Keratinocyte (primary cell): Measurements from ENCODE around the gene SUN2. TPM values are rescaled to one million over a fixed set of nuclear protein-coding genes. Genes with fewer than 3 reads are reported as not detected.

ENCODE experiments used
- DNase-seq: peaks from one replicate; pipeline ENCODE4 v3.0.0-alpha.2; 2011; ENCODE audit warnings: low read depth, missing footprints, low spot score
- FAIRE-seq: peaks from 2 replicates; lab custom pipeline; 2011; peaks lifted over from hg19 to GRCh38; lab: Jason Lieb, UNC
- H2AFZ ChIP-seq: 2 replicates; pipeline ENCODE4 v1.6.0; 2012; ENCODE audit warnings: low read length, control low read depth, inconsistent platforms; ENCODE audit not compliant: control insufficient read depth
- H3K27ac ChIP-seq: 2 replicates; pipeline ENCODE4 v1.5.1; 2011; ENCODE audit warnings: low read length; ENCODE audit not compliant: control insufficient read depth, insufficient read depth
- H3K27me3 ChIP-seq: 3 replicates; pipeline ENCODE4 v1.6.0; 2011; ENCODE audit warnings: low read length; ENCODE audit not compliant: control insufficient read depth, insufficient read depth; ENCODE audit errors: extremely low read depth
- H3K36me3 ChIP-seq, 2 experiments: 2 replicates in 1 of 2; 3 replicates in 1 of 2; pipeline ENCODE4 v1.5.1; 2011; ENCODE audit warnings: low read length in 2 of 2, mild to moderate bottlenecking in 1 of 2; ENCODE audit not compliant: control insufficient read depth in 2 of 2, insufficient read depth in 2 of 2; ENCODE audit errors: extremely low read depth in 1 of 2
- H3K4me1 ChIP-seq: 3 replicates; pipeline ENCODE4 v1.5.1; 2011; ENCODE audit warnings: low read length; ENCODE audit not compliant: control insufficient read depth, insufficient read depth; ENCODE audit errors: extremely low read depth
- H3K4me2 ChIP-seq: 3 replicates; pipeline ENCODE4 v1.6.0; 2011; ENCODE audit warnings: low read depth, low read length; ENCODE audit not compliant: control insufficient read depth, insufficient read depth; ENCODE audit errors: extremely low read depth
- H3K4me3 ChIP-seq, 3 experiments: fragments of 200-600 bp in 1 of 3; sonication (generic) in 1 of 3; 2 replicates in 2 of 3; 3 replicates in 1 of 3; pipeline ENCODE4 v1.5.1; 2011 to 2016; ENCODE audit warnings: low read length in 3 of 3, mild to moderate bottlenecking in 3 of 3, control low read depth in 2 of 3, inconsistent platforms in 1 of 3, low read depth in 1 of 3, mixed read lengths in 1 of 3, mixed run types in 1 of 3, moderate library complexity in 1 of 3; ENCODE audit not compliant: control insufficient read depth in 2 of 3, insufficient read depth in 2 of 3; ENCODE audit errors: extremely low read depth in 1 of 3
- H3K79me2 ChIP-seq: 2 replicates; pipeline ENCODE4 v1.6.0; 2012; ENCODE audit warnings: low read length; ENCODE audit not compliant: control insufficient read depth, insufficient read depth
- H3K9ac ChIP-seq: 3 replicates; pipeline ENCODE4 v1.6.0; 2011; ENCODE audit warnings: low read length; ENCODE audit not compliant: control insufficient read depth, insufficient read depth; ENCODE audit errors: extremely low read depth
- H3K9me1 ChIP-seq: 3 replicates; pipeline ENCODE4 v1.6.0; 2011; ENCODE audit warnings: low read length; ENCODE audit not compliant: control insufficient read depth, insufficient read depth; ENCODE audit errors: extremely low read depth
- H3K9me3 ChIP-seq: 2 replicates; pipeline ENCODE4 v1.5.1; 2012; ENCODE audit warnings: low read depth, low read length; ENCODE audit not compliant: control insufficient read depth
- H4K20me1 ChIP-seq: 3 replicates; pipeline ENCODE4 v1.6.0; 2011; ENCODE audit warnings: low read length; ENCODE audit not compliant: control insufficient read depth, insufficient read depth; ENCODE audit errors: extremely low read depth
- EZH2 ChIP-seq: IDR thresholded peaks from one replicate; pipeline ENCODE4 v1.6.1; 2012; ENCODE audit warnings: inconsistent platforms, mild to moderate bottlenecking, low read length, moderate library complexity
- dilution Hi-C: fragments of 300-500 bp; cut with MboI; formaldehyde crosslinking; loops from one replicate; pipeline ENCODE4 v1.7.0; 2020; ENCODE audit warnings: low sequenced_read_pairs; ENCODE audit not compliant: extremely low pct_ligation_motif_present
- polyA plus RNA-seq, 5 experiments: library from polyadenylated mRNA; depleted of rRNA in 3 of 5; stranded (reverse) in 3 of 5; stranded (forward) in 1 of 5; unstranded in 1 of 5; fragments of >200 nt; gene quantifications; 1 replicate in 1 of 5; 2 replicates in 3 of 5; 3 replicates in 1 of 5; pipeline versions ENCODE4 v1.2.1 to v1.2.3, GENCODE V29; 2011 to 2012; ENCODE audit warnings: missing spikeins in 2 of 5, low read depth in 1 of 5, low replicate concordance in 1 of 5
- small RNA-seq, 3 experiments: library from RNA; depleted of rRNA; stranded (forward); fragments of <200 nt; gene quantifications; one replicate each; pipeline ENCODE3, GENCODE V24; 2012; ENCODE audit warnings: low read depth in 3 of 3, low replicate concordance in 1 of 3; ENCODE audit not compliant: insufficient read length in 3 of 3

The SUN2 gene
- polyA plus RNA-seq, 1 donor (not counting 4 experiments of a cell fraction or from before 2014, with no cell fraction given): 15.9 TPM

DNA sequence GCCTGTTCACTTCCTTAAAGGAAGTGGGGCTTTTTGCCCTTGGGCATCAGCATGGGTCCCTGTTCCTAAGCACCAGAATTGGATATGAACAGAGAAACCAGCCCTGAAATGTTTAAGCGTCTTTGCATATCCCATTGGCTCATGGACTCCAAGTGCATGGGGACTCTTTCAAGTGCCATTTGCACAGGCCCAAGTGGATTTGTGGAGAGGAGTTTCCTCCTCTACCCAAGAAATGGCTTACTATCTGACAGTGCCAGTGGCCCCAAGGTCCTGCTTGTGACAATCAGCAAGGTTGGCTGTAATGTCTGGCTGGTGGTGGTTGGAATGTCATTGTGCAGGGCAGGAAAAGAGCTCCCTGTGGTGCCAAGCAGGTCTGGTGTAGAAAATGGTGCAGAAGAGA, 70.0 kb downstream of the SUN2 start:
- TF ChIP-seq EZH2: no peak
- Histone ChIP-seq H3K36me3 (peaks cover 37 to 50% of the 10 kb centered on the region in 2 experiments), H3K4me3 (no peak overlapping the region), H3K27ac (no peak overlapping the region), H3K9me1 (no peaks in the 10 kb centered on the region), H3K9ac (no peak overlapping the region), H3K4me2 (no peak overlapping the region), H3K79me2 (peaks cover 24% of the 10 kb centered on the region), H3K9me3 (no peaks in the 10 kb centered on the region), H2AFZ (no peak overlapping the region), H3K27me3 (no peaks in the 10 kb centered on the region), H3K4me1 (peaks cover 4% of the 10 kb centered on the region), H4K20me1 (no peaks in the 10 kb centered on the region)
- DNase-seq: no peak
- dilution Hi-C loops: no loop called here
- no peak for FAIRE-seq

DNA sequence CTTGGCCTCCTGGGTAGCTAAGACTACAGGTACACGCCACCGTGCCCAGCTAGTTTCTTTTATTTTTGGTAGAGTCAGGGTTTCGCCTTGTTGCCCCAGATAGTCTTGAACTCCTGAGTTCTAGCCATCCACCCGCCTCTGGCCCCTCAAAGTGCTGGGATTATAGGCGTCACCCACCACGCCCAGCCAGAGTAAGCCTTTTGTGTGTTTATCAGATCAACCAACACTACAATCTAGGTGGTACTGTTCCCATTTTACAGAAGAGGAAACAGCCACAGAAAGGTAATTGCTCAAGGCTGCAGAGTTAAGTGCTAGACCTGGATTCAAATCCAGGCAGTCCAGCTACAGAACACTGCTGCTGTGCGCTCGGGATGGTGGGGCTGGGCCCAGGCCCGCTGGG, 70.9 kb downstream of the SUN2 start:
- dilution Hi-C loops: no loop called here
- TF ChIP-seq EZH2: no peak
- Histone ChIP-seq H3K9me3 (no peaks in the 10 kb centered on the region), H3K9ac (no peak overlapping the region), H3K36me3 (peaks cover 36 to 48% of the 10 kb centered on the region in 2 experiments), H3K9me1 (peaks cover 3% of the 10 kb centered on the region), H3K27ac (no peak overlapping the region), H3K4me1 (peaks cover 4% of the 10 kb centered on the region), H4K20me1 (no peaks in the 10 kb centered on the region), H3K27me3 (no peaks in the 10 kb centered on the region), H3K4me2 (no peak overlapping the region), H3K79me2 (peaks cover 22% of the 10 kb centered on the region), H2AFZ (no peak overlapping the region), H3K4me3 (no peak overlapping the region)
- no peak for FAIRE-seq
- no peak for DNase-seq

Small RNA genes within 50 kb of the gene (small RNA-seq; reads per million reads assigned to genes)
- 0 reads per million in 3 experiments for gene AL021707.8

Other genes with a start within 250 kb of the SUN2 start
- 237 to 276 TPM (median 270 TPM) in 3 replicates for gene DDX17, start 249.7 kb downstream of the SUN2 start, polyA plus RNA-seq
- 0.26 to 0.30 TPM in 2 of 3 replicates, not detected in the other for gene DMC1, start 185.8 kb downstream of the SUN2 start, polyA plus RNA-seq
- gene FAM227A, start 99.6 kb downstream of the SUN2 start, polyA plus RNA-seq: 0.54 to 1.1 TPM (median 0.94 TPM) in 3 replicates
- gene CBY1, start 99.4 kb downstream of the SUN2 start, polyA plus RNA-seq: 39.5 to 45.0 TPM (median 40.3 TPM) in 3 replicates
- gene TOMM22, start 74.0 kb downstream of the SUN2 start, polyA plus RNA-seq: 45.3 to 85.6 TPM (median 81.8 TPM) in 3 replicates
- 23.8 to 40.7 TPM (median 32.6 TPM) in 3 replicates for gene JOSD1, start 55.1 kb downstream of the SUN2 start, polyA plus RNA-seq
- gene GTPBP1, start 50.1 kb downstream of the SUN2 start, polyA plus RNA-seq: 9.7 to 19.8 TPM (median 16.3 TPM) in 3 replicates
- 11.4 to 17.4 TPM (median 14.9 TPM) in 3 replicates for gene DNAL4, start 38.1 kb upstream of the SUN2 start, polyA plus RNA-seq
- 0.03 to 0.14 TPM (median 0.09 TPM) in 3 replicates for gene NPTXR, start 88.0 kb upstream of the SUN2 start, polyA plus RNA-seq
- gene CBX6, start 116.2 kb upstream of the SUN2 start, polyA plus RNA-seq: 4.1 to 9.5 TPM (median 4.4 TPM) in 3 replicates
- gene APOBEC3A, start 201.6 kb upstream of the SUN2 start, polyA plus RNA-seq: 0.48 to 0.50 TPM in 2 of 3 replicates, not detected in the other
- 1.5 to 4.9 TPM (median 3.4 TPM) in 3 replicates for gene APOBEC3B, start 226.3 kb upstream of the SUN2 start, polyA plus RNA-seq